OCI-LY3 (cell line): ENCODE measurements around the gene MYO7A.
A peak's percentile ranks its signal among the peaks of the same experiment; 100 is the strongest.

Source experiments
- CTCF ChIP-seq: fragments of 200-600, 300-600 bp; sonication (generic); IDR thresholded peaks from 2 replicates; pipeline ENCODE4 v1.5.1; 2014; ENCODE audit warnings: antibody characterized with exemption, low read length, low read depth
- EZH2phosphoT487 ChIP-seq: fragments of 200-600 bp; shearing (Covaris generic); IDR thresholded peaks from 2 replicates; pipeline ENCODE4 v1.6.1; 2018; ENCODE audit warnings: antibody characterized with exemption, mixed run types, low read depth

DNA sequence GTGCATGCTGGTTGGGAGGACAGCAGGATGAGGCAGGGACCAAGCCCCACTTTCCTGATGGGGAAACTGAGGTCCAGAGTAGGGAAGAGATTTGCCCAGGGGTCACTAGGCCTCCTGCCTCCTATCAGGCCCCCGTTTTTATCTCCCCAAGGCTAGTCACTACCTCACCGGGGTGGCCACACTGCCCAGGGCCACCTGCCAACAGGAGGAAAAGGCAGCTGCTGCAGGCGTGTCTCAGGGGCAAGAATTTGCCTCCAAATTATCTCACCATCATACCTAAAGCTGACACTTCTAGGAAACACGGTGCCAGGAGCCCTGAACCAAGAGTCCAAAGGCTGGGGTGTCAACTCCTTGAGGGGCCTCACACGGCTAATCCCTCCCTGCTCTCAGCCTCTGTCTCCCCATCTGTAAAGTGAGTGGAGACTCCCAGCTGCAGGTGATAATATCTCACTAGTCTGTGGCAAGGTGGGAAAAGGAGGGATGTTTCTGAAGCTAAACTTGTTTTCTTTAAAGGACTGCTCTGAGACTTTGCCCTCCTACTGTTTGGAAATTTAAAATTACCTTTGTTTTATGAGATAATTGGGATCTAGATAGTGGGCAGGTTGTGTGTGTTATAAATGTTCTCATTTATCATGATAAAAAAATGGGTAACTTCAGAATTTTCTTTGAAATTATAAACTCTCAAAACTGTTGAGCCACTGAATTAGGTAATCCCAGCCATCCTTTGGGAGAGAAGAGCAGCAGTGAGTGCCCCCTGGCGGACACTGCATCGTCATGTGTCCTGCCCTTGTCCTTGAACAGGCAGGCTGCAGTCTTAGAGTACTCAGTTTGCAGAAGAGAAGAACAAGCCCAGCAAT lies 60.0 kb downstream of the MYO7A start:
- TF ChIP-seq CTCF (peak; percentile 96), EZH2phosphoT487 (no peak)
